Astrocyte of the spinal cord (primary cell): ENCODE measurements around the gene TANK.
A peak's percentile ranks its signal among the peaks of the same experiment; 100 is the strongest.

ENCODE experiments used
- DNase-seq: peaks from one replicate; pipeline ENCODE4 v3.0.0; 2011; ENCODE audit warnings: low read depth, low spot score
- H3K4me3 ChIP-seq: 2 replicates; pipeline ENCODE4 v1.5.1; 2011; ENCODE audit warnings: low read depth, mild to moderate bottlenecking, low read length, moderate library complexity
- CTCF ChIP-seq: IDR thresholded peaks from 2 replicates; pipeline ENCODE4 v1.5.1; 2012; ENCODE audit warnings: low read depth, mild to moderate bottlenecking, low read length, inconsistent platforms
- in situ Hi-C: cut with HindIII; loops from 2 replicates; pipeline ENCODE4 v1.10.0; 2017; ENCODE audit warnings: low sequenced_read_pairs

Gene TANK

GRCh38 chr2:161217597-161218185 is 57.5 kb downstream of the TANK start:
- in situ Hi-C loops, result no loop called here
- TF ChIP-seq CTCF, result no peak
- DNase-seq, result no peak
- no peak overlapping the region for H3K4me3 ChIP-seq

GRCh38 chr2:161219211-161219610 is 59.0 kb downstream of the TANK start:
- no peak overlapping the region for H3K4me3 ChIP-seq
- TF ChIP-seq CTCF, result no peak
- in situ Hi-C loops, result no loop called here
- no peak for DNase-seq

DNA sequence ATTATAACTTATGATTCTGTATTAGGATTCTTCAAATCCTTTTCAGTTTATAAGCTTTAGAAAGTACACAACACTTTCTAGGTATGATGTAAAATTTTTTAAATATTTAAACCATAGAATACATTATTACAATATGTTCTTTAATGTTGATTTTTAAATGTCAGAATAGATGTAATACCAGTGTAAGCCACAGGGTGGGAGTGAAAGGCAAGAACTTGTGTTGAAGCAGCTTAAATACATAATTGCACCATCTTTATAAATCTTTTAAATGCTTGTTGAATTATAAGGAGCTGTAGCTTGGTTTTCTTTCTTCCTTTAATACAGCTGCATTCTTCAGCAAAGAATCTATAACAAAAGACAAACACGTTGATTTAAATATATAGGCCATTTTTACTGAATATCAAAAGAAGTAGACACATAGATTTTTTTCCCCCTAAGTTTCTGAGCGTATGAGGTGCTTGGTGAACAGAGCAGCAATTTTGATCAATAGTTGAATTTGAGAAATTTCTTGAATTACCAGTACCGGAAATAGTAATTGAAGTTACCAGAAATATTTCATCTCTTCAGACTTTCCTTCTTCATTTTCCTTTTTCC is 63.0 kb downstream of the TANK start:
- peak; percentile 56 for TF ChIP-seq CTCF
- in situ Hi-C loops, result no loop called here
- no peak overlapping the region for H3K4me3 ChIP-seq
- DNase-seq, result peak; percentile 66

- H3K4me3 ChIP-seq, result no peak overlapping the region
- DNase-seq, result no peak
- in situ Hi-C loops, result no loop called here
- TF ChIP-seq CTCF, result no peak
Observed at GRCh38 chr2:161228511-161229240, 68.4 kb downstream of the TANK start.

DNA sequence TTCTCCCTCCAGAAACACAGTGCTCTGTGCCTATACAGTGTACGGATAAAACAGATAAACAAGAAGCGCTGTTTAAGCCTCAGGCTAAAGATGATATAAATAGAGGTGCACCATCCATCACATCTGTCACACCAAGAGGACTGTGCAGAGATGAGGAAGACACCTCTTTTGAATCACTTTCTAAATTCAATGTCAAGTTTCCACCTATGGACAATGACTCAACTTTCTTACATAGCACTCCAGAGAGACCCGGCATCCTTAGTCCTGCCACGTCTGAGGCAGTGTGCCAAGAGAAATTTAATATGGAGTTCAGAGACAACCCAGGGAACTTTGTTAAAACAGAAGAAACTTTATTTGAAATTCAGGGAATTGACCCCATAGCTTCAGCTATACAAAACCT is 70.7 kb downstream of the TANK start:
- H3K4me3 ChIP-seq, result no peak overlapping the region
- in situ Hi-C loops, result no loop called here
- no peak for DNase-seq
- no peak for TF ChIP-seq CTCF

DNA sequence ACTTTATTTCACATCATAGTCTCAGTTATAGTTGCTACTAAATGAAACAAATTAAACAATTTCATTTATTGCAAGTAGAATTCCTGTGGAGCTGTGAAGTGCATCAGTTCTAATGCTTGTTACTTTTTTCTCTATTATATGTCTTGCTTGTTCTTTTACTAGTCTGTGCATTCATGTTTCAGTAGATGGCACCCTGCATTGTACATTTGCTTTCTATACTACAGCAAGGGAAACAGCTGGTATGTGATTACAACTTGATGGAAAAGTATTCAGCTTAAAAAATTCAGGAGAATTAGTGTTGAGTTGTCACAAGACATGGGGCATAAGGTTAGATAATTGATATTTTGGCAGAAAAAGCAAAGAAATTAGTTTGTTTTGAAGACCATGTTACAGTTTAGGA is 72.3 kb downstream of the TANK start:
- TF ChIP-seq CTCF, result no peak

More for the DNA sequence above, 72.3 kb downstream of the TANK start:
- in situ Hi-C loops, result no loop called here
- no peak for DNase-seq
- no peak overlapping the region for H3K4me3 ChIP-seq
